ENCODE results near the gene NBEA. TPM values are rescaled to one million over a fixed set of nuclear protein-coding genes. Genes with fewer than 3 reads are reported as not detected.

NBEA gene
- total and polyA plus RNA-seq, 2 experiments from 2014 or later = 2.6 to 12.3 TPM

DNA sequence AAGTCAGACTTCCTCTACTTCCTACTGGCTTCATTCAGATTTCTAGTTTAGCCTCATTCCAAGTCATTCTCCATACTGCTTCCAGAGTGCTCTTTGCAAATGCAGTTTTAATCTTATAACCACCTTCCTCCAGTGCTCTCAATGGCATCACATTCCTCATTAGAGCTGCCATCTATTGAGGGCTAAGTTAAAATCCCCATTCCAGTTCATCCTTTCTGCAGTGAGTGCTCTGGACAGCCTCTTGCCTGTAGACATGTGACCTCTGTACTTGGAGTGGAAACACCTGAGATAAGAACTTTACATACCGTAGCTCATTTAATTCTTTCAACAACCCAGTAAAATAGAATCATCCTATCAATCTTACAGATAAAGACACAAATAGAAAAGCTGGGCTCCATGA lies 592.3 kb downstream of the NBEA start:
- H3K27me3 ChIP-seq = no peaks in the 10 kb centered on the region
- 21% methylated on average over 1 of the region's 1 CpG for WGBS (ENCODE audit: low lambda C conversion rate, missing lambda C conversion rate)

GRCh38 chr13:35548790-35549189 lies 606.7 kb downstream of the NBEA start:
- Histone ChIP-seq H3K9me2 (replicated peaks; ENCODE audit: insufficient read depth) (no peaks in the 10 kb centered on the region), H3K27me3 (no peaks in the 10 kb centered on the region), H3K9me3 (ENCODE audit: low read depth) (no peaks in the 10 kb centered on the region), H3K4me2 (no peak overlapping the region), H2AFZ (no peak overlapping the region), H4K20me1 (ENCODE audit: insufficient read depth, poor library complexity, severe bottlenecking) (no peaks in the 10 kb centered on the region), H3K4me1 (ENCODE audit: insufficient read depth) (no peaks in the 10 kb centered on the region), H3K36me3 (replicated peaks; ENCODE audit: insufficient read depth, low read depth) (no peaks in the 10 kb centered on the region), H3K27ac (no peak overlapping the region), H3K79me2 (no peaks in the 10 kb centered on the region), H3K4me3 (no peak overlapping the region)
- DNase-seq (ENCODE audit: low spot score) = no peak
- TF ChIP-seq, protein P1, sequence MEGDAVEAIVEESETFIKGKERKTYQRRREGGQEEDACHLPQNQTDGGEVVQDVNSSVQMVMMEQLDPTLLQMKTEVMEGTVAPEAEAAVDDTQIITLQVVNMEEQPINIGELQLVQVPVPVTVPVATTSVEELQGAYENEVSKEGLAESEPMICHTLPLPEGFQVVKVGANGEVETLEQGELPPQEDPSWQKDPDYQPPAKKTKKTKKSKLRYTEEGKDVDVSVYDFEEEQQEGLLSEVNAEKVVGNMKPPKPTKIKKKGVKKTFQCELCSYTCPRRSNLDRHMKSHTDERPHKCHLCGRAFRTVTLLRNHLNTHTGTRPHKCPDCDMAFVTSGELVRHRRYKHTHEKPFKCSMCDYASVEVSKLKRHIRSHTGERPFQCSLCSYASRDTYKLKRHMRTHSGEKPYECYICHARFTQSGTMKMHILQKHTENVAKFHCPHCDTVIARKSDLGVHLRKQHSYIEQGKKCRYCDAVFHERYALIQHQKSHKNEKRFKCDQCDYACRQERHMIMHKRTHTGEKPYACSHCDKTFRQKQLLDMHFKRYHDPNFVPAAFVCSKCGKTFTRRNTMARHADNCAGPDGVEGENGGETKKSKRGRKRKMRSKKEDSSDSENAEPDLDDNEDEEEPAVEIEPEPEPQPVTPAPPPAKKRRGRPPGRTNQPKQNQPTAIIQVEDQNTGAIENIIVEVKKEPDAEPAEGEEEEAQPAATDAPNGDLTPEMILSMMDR (IDR thresholded peaks at IDR 0.05; ENCODE audit: poor library complexity) = no peak
- TF ChIP-seq EZH2 (IDR thresholded peaks at IDR 0.05; ENCODE audit: borderline replicate concordance) (no peak), EZH2phosphoT487 (IDR thresholded peaks at IDR 0.05; ENCODE audit: low read depth, severe bottlenecking, unreplicated experiment) (no peak)
- WGBS (ENCODE audit: low lambda C conversion rate, missing lambda C conversion rate) = 58% methylated on average over 1 of the region's 1 CpG

More for the DNA sequence above, 592.3 kb downstream of the NBEA start:
- Histone ChIP-seq H3K27ac (no peak overlapping the region), H3K9me3 (ENCODE audit: low read depth) (no peaks in the 10 kb centered on the region), H3K36me3 (replicated peaks; ENCODE audit: insufficient read depth, low read depth) (no peaks in the 10 kb centered on the region), H3K9me2 (replicated peaks; ENCODE audit: insufficient read depth) (no peaks in the 10 kb centered on the region), H2AFZ (no peak overlapping the region), H3K4me3 (no peak overlapping the region), H3K4me2 (no peak overlapping the region), H4K20me1 (ENCODE audit: insufficient read depth, poor library complexity, severe bottlenecking) (no peaks in the 10 kb centered on the region), H3K4me1 (ENCODE audit: insufficient read depth) (no peaks in the 10 kb centered on the region), H3K79me2 (no peaks in the 10 kb centered on the region)
- no peak for DNase-seq (ENCODE audit: low spot score)
- no peak for TF ChIP-seq EZH2 (IDR thresholded peaks at IDR 0.05; ENCODE audit: borderline replicate concordance)

- H3K4me2 ChIP-seq = no peak overlapping the region
- H3K4me1 ChIP-seq (ENCODE audit: insufficient read depth) = no peaks in the 10 kb centered on the region
- no peaks in the 10 kb centered on the region for H3K9me2 ChIP-seq (replicated peaks; ENCODE audit: insufficient read depth)
- TF ChIP-seq, protein P1 (IDR thresholded peaks at IDR 0.05; ENCODE audit: poor library complexity) = no peak
- no peak for TF ChIP-seq EZH2phosphoT487 (IDR thresholded peaks at IDR 0.05; ENCODE audit: low read depth, severe bottlenecking, unreplicated experiment)
- TF ChIP-seq EZH2 (IDR thresholded peaks at IDR 0.05; ENCODE audit: borderline replicate concordance) = no peak
- no peak overlapping the region for H3K4me3 ChIP-seq
- H2AFZ ChIP-seq = no peak overlapping the region
- no peaks in the 10 kb centered on the region for H3K27me3 ChIP-seq
- no peak for DNase-seq (ENCODE audit: low spot score)
- no peaks in the 10 kb centered on the region for H3K36me3 ChIP-seq (replicated peaks; ENCODE audit: insufficient read depth, low read depth)
- no peaks in the 10 kb centered on the region for H3K79me2 ChIP-seq
- H3K27ac ChIP-seq = no peak overlapping the region
- H4K20me1 ChIP-seq (ENCODE audit: insufficient read depth, poor library complexity, severe bottlenecking) = no peaks in the 10 kb centered on the region
- no peaks in the 10 kb centered on the region for H3K9me3 ChIP-seq (ENCODE audit: low read depth)
Measured at GRCh38 chr13:35549481-35549880, 607.4 kb downstream of the NBEA start.

GRCh38 chr13:35552172-35552844 lies 610.2 kb downstream of the NBEA start:
- H3K4me2 ChIP-seq = no peak overlapping the region
- TF ChIP-seq EZH2phosphoT487 (IDR thresholded peaks at IDR 0.05; ENCODE audit: low read depth, severe bottlenecking, unreplicated experiment) (no peak), EZH2 (IDR thresholded peaks at IDR 0.05; ENCODE audit: borderline replicate concordance) (no peak)
- TF ChIP-seq, protein P1 (IDR thresholded peaks at IDR 0.05; ENCODE audit: poor library complexity) = no peak
- H4K20me1 ChIP-seq (ENCODE audit: insufficient read depth, poor library complexity, severe bottlenecking) = no peaks in the 10 kb centered on the region

More at GRCh38 chr13:35552172-35552844, 610.2 kb downstream of the NBEA start:
- WGBS (ENCODE audit: low lambda C conversion rate, missing lambda C conversion rate) = 61% methylated on average over 3 of the region's 3 CpGs
- H3K9me2 ChIP-seq (replicated peaks; ENCODE audit: insufficient read depth) = no peaks in the 10 kb centered on the region
- H3K36me3 ChIP-seq (replicated peaks; ENCODE audit: insufficient read depth, low read depth) = no peaks in the 10 kb centered on the region
- no peaks in the 10 kb centered on the region for H3K27me3 ChIP-seq
- H3K9me3 ChIP-seq (ENCODE audit: low read depth) = no peaks in the 10 kb centered on the region
- no peaks in the 10 kb centered on the region for H3K79me2 ChIP-seq
- H3K27ac ChIP-seq = no peak overlapping the region
- no peaks in the 10 kb centered on the region for H3K4me1 ChIP-seq (ENCODE audit: insufficient read depth)
- no peak overlapping the region for H2AFZ ChIP-seq
- no peak for DNase-seq (ENCODE audit: low spot score)
- no peak overlapping the region for H3K4me3 ChIP-seq

All from hepatocyte (in vitro differentiated cells).